Fibroblast of the aortic adventitia (primary cell): ENCODE measurements around the gene BBLN. TPM values are rescaled to one million over a fixed set of nuclear protein-coding genes. Genes with fewer than 3 reads are reported as not detected.

Experiments used
- DNase-seq: peaks from one replicate; pipeline ENCODE4 v3.0.0-alpha.2; 2010; ENCODE audit warnings: low read depth
- H3K4me3 ChIP-seq: 2 replicates; pipeline ENCODE4 v1.5.1; 2011; ENCODE audit warnings: low read depth, mild to moderate bottlenecking, control low read depth, low read length, moderate library complexity
- total RNA-seq: library from RNA; depleted of rRNA; stranded (reverse); fragments of >200 nt; gene quantifications from 2 replicates; pipeline ENCODE4 v1.2.3, GENCODE V29; 2012; ENCODE audit warnings: low replicate concordance
- TF ChIP-seq, protein P1 (sequence below): IDR thresholded peaks from 2 replicates; pipeline ENCODE4 v1.5.1; 2011; ENCODE audit warnings: mild to moderate bottlenecking, low read length, control low read depth, inconsistent platforms; ENCODE audit not compliant: insufficient read depth

The BBLN gene
- total RNA-seq, 1 donor = 63.4 TPM

DNA sequence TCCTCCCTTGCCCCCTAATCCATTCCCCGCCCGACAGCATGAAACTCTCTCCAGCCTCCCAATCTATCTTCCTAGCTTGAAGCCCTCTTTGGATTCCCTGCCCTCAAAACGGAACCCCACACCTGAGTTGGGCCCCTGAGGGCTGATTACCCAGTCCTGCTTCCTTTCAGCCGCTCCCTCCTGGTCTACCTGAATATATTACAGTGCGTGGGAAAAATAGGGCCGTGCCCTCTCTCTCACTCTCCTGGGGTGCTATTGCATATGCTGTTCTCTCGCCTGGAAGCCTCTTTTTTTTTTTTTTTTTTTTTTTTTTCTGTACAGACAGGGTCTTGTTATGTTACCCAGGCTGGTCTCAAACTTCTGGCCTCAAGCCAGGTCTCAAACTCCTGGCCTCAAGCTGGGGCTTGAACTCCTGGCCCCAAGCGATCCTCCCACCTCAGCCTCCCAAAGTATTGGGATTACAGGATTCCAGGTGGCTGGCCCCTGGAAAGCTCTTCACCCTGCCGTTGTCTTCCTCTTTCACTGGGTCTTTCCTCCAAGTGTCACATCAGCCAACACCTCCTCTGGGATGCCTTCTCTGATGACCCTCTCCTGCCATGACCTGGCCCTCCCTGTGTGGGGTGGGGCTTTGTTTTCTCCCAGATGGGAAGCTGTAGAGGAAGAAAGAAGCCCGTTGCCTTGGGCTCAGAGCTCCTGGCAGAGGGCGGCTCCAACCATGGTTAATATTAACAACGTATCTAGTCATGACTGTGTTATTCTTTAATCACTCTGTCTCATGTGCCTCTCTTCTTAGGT lies 51.3 kb downstream of the BBLN start:
- no peak for DNase-seq
- H3K4me3 ChIP-seq = no peak overlapping the region
- TF ChIP-seq, protein P1, sequence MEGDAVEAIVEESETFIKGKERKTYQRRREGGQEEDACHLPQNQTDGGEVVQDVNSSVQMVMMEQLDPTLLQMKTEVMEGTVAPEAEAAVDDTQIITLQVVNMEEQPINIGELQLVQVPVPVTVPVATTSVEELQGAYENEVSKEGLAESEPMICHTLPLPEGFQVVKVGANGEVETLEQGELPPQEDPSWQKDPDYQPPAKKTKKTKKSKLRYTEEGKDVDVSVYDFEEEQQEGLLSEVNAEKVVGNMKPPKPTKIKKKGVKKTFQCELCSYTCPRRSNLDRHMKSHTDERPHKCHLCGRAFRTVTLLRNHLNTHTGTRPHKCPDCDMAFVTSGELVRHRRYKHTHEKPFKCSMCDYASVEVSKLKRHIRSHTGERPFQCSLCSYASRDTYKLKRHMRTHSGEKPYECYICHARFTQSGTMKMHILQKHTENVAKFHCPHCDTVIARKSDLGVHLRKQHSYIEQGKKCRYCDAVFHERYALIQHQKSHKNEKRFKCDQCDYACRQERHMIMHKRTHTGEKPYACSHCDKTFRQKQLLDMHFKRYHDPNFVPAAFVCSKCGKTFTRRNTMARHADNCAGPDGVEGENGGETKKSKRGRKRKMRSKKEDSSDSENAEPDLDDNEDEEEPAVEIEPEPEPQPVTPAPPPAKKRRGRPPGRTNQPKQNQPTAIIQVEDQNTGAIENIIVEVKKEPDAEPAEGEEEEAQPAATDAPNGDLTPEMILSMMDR = no peak

DNA sequence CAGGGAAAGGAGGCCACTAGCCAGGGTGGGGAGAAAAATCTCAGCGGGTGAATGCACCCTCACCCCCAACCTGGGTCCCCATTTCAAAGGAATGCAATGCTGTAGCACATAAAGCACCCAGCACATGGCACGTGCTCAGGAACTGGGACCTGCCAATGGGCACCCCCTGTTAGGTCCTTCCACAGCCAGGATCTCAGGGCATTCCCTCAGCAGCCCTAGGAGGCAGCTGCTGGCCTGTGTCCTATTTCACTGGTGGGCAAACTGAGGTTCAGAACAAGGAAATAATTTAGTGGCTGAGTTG lies 51.9 kb downstream of the BBLN start:
- DNase-seq = no peak
- TF ChIP-seq, protein P1 = no peak
- H3K4me3 ChIP-seq = no peak overlapping the region

Other genes starting within 250 kb of the BBLN start
- gene ST6GALNAC4, start 243.2 kb upstream of the BBLN start, total RNA-seq = 24.4 and 37.1 TPM in 2 replicates
- gene PIP5KL1, start 229.5 kb upstream of the BBLN start, total RNA-seq = 1.6 and 2.6 TPM in 2 replicates
- 7.0 and 19.9 TPM in 2 replicates for gene DPM2, start 222.4 kb upstream of the BBLN start, total RNA-seq
- gene EEIG1, start 179.3 kb upstream of the BBLN start, total RNA-seq = 32.4 and 50.3 TPM in 2 replicates
- gene NAIF1, start 92.9 kb upstream of the BBLN start, total RNA-seq = 6.0 and 7.5 TPM in 2 replicates
- gene SLC25A25, start 92.0 kb upstream of the BBLN start, total RNA-seq = 15.2 and 20.2 TPM in 2 replicates
- gene PTGES2, start 32.5 kb upstream of the BBLN start, total RNA-seq = 33.9 and 40.8 TPM in 2 replicates
- not detected in 2 replicates for gene LCN2, start 10.8 kb upstream of the BBLN start, total RNA-seq
- 47.8 and 49.6 TPM in 2 replicates for gene CIZ1, start 31.3 kb downstream of the BBLN start, total RNA-seq
- 28.0 and 57.4 TPM in 2 replicates for gene DNM1, start 43.1 kb downstream of the BBLN start, total RNA-seq
- gene GOLGA2, start 115.7 kb downstream of the BBLN start, total RNA-seq = 63.5 and 108 TPM in 2 replicates
- 21.5 and 35.2 TPM in 2 replicates for gene SWI5, start 116.0 kb downstream of the BBLN start, total RNA-seq
- 13.6 and 26.2 TPM in 2 replicates for gene TRUB2, start 162.2 kb downstream of the BBLN start, total RNA-seq
- 13.5 and 34.9 TPM in 2 replicates for gene COQ4, start 162.6 kb downstream of the BBLN start, total RNA-seq
- gene SLC27A4, start 180.3 kb downstream of the BBLN start, total RNA-seq = 23.5 and 27.9 TPM in 2 replicates
- gene URM1, start 211.1 kb downstream of the BBLN start, total RNA-seq = 33.8 and 46.4 TPM in 2 replicates